Measurements from ENCODE around the gene NFATC3.

- TF ChIP-seq CTCF (IDR thresholded peaks at IDR 0.05) (peak; percentile 69 to 92 (median 87)), POLR2A (IDR thresholded peaks at IDR 0.05) (no peak)
Observed at GRCh38 chr16:68040506-68041288, 44.5 kb upstream of the NFATC3 start.
